Inflammatory macrophage treated with lipopolysaccharide for 1 hour (primary cell): ENCODE results near the gene CCDC43.
A peak's percentile ranks its signal among the peaks of the same experiment; 100 is the strongest.
"Not testable (repeated sequence)": the region's sequence is repeated elsewhere in the genome, so short reads cannot be mapped to it uniquely, and the experiment has no call there.

Experiments
- DNase-seq, 2 donors: peaks; one replicate each; pipeline ENCODE4 v3.0.0-alpha.2; 2020 to 2022

CCDC43 gene

DNA sequence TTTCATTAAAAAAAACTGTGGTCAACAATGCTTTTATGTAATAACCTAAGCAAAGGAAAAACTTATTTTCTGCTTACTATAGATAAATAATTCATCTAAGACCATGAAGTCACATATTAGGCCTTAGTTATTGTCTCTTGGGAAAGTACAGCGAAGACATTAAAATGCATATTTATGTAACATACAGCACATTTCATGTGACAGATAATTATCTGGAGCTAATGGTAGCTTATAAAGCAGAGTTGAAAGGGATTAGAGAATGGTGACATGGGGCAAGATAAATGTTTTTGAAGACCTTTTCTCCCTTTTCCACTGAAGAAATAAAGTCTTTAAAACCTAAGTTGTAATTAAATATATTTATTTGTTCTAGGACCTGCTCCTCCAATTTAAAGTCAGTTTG is 23.6 kb downstream of the CCDC43 start:
- no peak for DNase-seq

GRCh38 chr17:44664867-44665266 is 24.7 kb downstream of the CCDC43 start:
- no peak for DNase-seq

GRCh38 chr17:44663095-44663494 is 26.5 kb downstream of the CCDC43 start:
- no peak for DNase-seq

DNA sequence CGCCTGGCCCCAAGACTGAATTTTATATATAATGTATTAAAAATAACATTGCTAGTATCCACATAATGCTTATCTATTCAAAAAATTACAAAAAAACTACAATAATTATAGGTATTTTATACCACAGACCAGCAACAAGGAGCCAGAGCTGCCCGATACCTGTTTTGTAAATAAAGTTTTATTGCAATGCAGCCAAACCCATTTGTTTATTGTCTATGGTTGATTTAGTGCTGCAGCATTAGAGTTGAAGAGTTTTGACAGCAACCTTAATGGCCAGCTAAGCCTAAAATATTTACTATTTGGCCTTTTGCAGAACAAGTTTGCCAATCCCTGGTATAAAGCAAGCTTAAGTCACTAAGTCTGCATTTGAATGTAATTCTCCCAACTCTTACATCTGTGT is 27.7 kb downstream of the CCDC43 start:
- no peak for DNase-seq

- DNase-seq: peak in 1 of 2 donors; percentile 18
Observed at GRCh38 chr17:44655983-44656710, 33.4 kb downstream of the CCDC43 start, which contains the start of gene MEIOC. MEIOC (plus strand) TSS chr17:44656468; CDS start chr17:44656614, 146 bp downstream.

DNA sequence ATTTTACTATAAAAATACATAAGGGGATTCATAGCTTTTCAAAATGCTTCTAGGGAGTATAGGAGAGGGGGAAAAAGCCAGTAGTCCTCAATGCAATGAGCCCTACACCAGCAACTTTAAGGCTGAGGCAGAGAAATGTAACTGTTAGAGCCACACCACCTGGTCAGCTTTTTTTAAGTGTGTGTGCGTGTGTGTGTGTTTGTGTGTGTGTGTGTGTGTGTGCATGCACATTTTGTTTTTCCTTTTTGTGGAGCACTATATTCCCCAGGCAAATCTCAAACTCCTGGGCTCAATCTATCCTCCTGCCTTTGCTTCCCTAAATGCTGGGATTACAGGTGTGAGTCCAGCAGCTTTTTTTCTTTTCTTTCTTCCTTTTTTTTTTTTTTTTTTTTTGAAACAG is 35.6 kb downstream of the CCDC43 start:
- DNase-seq: no peak

DNA sequence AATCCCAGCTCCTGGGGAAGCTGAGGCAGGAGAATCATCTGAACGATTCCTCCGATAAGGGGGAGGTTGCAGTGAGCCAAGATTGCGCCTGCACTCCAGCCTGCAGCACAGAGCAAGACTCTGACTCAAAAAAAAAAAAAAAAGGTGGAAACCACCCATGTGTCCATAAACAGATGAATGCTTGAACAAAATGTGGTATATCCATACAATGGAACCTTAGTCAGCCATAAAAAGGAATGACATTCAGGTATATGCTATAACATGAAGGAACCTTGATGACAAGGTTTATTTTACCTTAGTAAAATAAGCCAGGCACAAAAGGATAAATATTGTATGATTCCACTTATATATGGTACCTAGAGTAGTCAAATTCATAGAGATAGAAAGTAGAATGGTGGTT is 36.2 kb downstream of the CCDC43 start:
- DNase-seq: no peak

DNA sequence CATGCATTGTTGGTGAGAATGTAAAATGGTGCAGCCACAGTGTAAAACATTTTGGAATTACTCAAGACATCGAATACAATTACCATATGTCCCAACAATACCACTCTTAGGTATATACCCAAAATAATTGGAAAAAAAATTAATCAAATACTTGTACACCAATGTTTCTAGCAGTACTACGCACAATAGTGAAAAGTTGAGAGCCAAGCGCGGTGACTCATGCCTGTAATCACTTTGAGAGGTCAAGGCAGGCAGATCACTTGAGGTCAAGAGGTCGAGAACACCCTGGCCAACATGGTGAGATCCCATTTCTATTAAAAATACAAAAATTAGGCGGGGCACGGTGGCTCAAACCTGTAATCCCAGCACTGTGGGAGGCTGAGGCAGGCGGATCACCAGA is 36.8 kb downstream of the CCDC43 start:
- DNase-seq: no peak

GRCh38 chr17:44651228-44651627 is 38.3 kb downstream of the CCDC43 start:
- DNase-seq: no peak

- no peak for DNase-seq
Observed at GRCh38 chr17:44648963-44649362, 40.6 kb downstream of the CCDC43 start.

GRCh38 chr17:44647736-44648135 is 41.8 kb downstream of the CCDC43 start:
- DNase-seq: no peak

DNA sequence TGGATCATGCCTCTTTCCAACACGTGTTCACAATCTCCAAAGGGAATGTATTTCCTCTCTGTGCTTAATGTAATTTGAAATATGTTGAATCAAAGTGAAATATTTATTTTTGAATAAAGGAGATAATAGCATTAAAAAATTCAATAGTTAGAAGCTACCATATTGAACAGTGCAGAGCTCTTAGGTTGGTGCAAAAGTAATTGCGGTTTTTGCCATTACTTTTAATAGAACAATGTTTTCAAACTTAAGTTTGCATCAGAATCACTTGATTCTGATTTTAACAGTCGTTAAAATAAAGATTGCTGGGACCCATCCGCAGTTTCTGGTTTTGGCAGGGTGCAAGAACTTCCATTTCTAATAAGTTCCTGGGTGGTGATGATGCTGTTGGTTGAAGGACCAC is 43.3 kb downstream of the CCDC43 start:
- DNase-seq: no peak

- DNase-seq: no peak
Observed at GRCh38 chr17:44645341-44645740, 44.2 kb downstream of the CCDC43 start.

GRCh38 chr17:44642834-44643233 is 46.7 kb downstream of the CCDC43 start:
- no peak for DNase-seq

DNA sequence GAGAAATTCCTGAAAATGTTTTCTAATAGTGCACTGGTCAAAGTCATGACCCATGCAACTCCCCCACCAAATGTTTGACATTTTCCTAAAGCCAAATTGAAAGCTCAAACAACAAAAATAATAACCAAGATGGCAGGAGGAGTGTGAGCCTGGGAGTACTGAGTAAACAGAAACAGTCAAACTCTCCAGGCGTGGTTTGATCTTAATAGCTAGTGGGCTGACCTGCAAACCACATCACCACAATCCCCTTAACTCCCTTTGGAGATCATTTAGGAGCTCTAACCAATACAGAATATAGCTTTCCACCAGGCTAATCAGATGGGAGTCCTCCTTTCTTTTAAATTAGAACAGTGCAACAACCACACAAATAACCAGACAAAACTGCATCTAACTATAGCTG is 52.5 kb downstream of the CCDC43 start:
- no peak for DNase-seq

GRCh38 chr17:44636562-44636961 is 53.0 kb downstream of the CCDC43 start:
- peak; percentile 31 to 51 for DNase-seq

DNA sequence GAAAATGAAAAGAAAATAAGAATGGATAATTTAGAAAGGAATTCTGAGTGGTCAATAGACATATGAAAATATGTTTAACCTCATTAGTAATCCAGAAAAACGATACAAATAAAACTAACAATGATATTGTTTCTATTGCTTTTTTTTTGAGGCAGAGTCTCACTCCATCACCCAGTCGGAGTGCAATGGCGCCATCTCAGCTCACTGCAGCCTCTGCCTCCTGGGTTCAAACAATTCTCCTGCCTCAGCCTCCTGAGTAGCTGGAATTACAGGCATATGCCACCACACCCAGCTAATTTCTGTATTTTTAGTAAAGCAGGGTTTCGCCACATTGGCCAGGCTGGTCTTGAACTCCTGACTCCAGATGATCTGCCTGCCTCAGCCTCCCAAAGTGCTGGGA is 55.2 kb downstream of the CCDC43 start:
- DNase-seq: not testable (repeated sequence)

DNA sequence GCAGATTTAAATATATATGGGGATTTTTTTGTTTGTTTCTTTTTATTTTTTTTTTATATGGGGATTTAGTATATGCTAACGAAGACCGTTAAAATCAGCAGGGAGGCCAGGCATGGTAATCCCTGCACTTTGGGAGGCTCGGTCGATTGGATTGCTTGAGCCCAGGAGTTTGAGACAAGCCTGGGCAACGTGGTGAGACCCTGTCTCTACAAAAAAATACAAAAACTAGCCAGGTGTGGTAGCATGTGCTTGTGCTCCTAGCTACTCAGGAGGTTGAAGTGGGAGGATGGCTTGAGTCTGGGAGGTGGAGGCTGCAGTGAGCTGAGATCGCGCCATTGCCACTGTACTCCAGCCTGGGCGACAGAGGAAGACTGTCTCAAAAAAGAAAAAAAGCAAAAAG is 55.6 kb downstream of the CCDC43 start:
- no peak for DNase-seq

DNA sequence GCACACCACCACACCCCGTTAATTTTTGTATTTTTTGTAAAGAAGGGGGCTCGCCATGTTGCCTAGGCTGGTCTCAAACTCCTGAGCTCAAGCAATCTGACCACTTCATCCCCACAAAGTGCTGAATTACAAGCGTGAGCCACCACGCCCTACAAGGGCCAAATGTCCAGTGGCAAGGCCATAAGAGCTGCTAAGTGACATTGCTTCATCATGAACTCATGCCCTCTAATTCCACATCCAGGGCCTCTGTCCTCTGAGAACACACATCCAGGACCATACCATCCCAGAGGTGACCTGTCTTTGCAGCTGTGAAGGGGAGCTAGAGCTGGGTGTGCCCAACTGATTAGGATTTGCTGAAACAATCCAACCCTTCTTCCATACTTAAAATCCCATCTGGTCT is 58.9 kb downstream of the CCDC43 start:
- DNase-seq: no peak

GRCh38 chr17:44629314-44629713 is 60.3 kb downstream of the CCDC43 start:
- DNase-seq: no peak

GRCh38 chr17:44628243-44629188 is 61.1 kb downstream of the CCDC43 start:
- peak; percentile 20 to 54 for DNase-seq

DNA sequence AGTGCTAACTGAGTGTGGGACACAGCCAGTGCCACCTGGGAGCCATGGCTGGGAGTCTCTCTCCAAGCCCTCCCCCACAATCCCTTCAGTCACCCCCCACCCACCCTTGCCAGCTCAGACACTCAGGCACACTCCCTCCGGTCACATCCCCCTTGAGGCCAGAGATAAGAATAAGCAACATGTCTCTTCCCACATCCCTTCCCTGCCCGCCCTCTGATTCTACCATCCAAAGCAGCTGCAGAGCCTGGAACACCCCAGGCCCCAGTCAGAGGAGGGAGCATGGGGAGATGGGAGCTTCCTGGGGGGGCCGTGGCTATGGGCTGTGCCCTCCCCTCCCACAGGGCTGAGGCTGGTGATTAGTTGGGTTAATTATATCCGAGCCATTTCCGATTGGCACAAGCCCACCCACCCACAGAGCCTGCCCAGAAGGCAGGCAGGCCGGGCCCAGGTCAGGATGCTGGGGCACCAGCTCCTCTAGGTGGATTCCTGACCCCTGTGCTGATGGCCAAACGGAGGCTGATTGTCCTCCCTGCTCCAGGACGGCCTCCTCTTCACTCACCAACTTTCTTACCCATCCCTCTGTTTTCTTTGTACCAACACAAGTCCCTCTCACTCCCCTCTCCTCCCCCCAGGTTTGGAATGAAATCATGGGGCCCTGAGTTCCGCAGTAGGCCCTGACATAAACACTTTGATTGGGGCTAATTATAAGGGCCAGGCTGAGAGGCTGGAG is 61.9 kb downstream of the CCDC43 start:
- DNase-seq: no peak
